ENCODE data around the gene SCAPER.

GRCh38 chr15:76844096-76844495 lies 61.0 kb downstream of the SCAPER start:
- TF ChIP-seq CTCF (IDR thresholded peaks at IDR 0.05; ENCODE audit: low read depth, low read length) (no peak), EZH2phosphoT487 (IDR thresholded peaks at IDR 0.05; ENCODE audit: low read depth) (no peak)

Measured in OCI-LY3 (cell line).